BLaER1 treated with 17β-estradiol and CSF1 and Interleukin-3, amounts not matched to agents 10 nM and 100 nM (cell line): Measurements from ENCODE around the gene SH3RF2.
"Not testable (repeated sequence)": the region's sequence is repeated elsewhere in the genome, so short reads cannot be mapped to it uniquely, and the experiment has no call there.

Source experiments
- H3K27ac ChIP-seq, 11 experiments: shearing (Covaris generic); formaldehyde crosslinking; 2 replicates each; pipeline ENCODE4 v1.8.1; 2022
- H3K27me3 ChIP-seq, 11 experiments: shearing (Covaris generic); formaldehyde crosslinking; 2 replicates each; pipeline ENCODE4 v1.8.1; 2022
- H3K36me3 ChIP-seq, 11 experiments: shearing (Covaris generic); formaldehyde crosslinking; 2 replicates each; pipeline ENCODE4 v1.8.1; 2022
- H3K4me1 ChIP-seq, 10 experiments: shearing (Covaris generic); formaldehyde crosslinking; 2 replicates each; pipeline ENCODE4 v1.8.1; 2022
- H3K4me2 ChIP-seq, 11 experiments: shearing (Covaris generic); formaldehyde crosslinking; 2 replicates each; pipeline ENCODE4 v1.8.1; 2022
- H3K4me3 ChIP-seq, 10 experiments: shearing (Covaris generic); formaldehyde crosslinking; 2 replicates each; pipeline ENCODE4 v1.8.1; 2022
- H3K9ac ChIP-seq, 11 experiments: shearing (Covaris generic); formaldehyde crosslinking; 2 replicates each; pipeline ENCODE4 v1.8.1; 2022
- H3K9me3 ChIP-seq, 11 experiments: shearing (Covaris generic); formaldehyde crosslinking; replicated peaks in 1 of 11; 2 replicates each; pipeline ENCODE4 v1.8.1; 2022
- H4K20me1 ChIP-seq, 11 experiments: shearing (Covaris generic); formaldehyde crosslinking; 2 replicates each; pipeline ENCODE4 v1.8.1; 2022
- Cebpa-rat ChIP-seq, 11 experiments: shearing (Covaris generic); IDR thresholded peaks; 2 replicates each; pipeline ENCODE4 v1.8.1; 2022

Gene SH3RF2

GRCh38 chr5:145991044-145991575, 54.7 kb downstream of the SH3RF2 start:
- no peak for TF ChIP-seq Cebpa-rat (IDR thresholded peaks at IDR 0.05)
- no peak overlapping the region for H3K27ac ChIP-seq
- H3K27me3 ChIP-seq, result no peaks in the 10 kb centered on the region
- peaks cover 15 to 35% (median 30%) of the 10 kb centered on the region in 11 experiments for H3K9me3 ChIP-seq
- no peak overlapping the region for H3K4me2 ChIP-seq
- no peaks in the 10 kb centered on the region for H4K20me1 ChIP-seq
- no peak overlapping the region for H3K9ac ChIP-seq
- H3K4me1 ChIP-seq, result no peaks in the 10 kb centered on the region
- no peak overlapping the region for H3K4me3 ChIP-seq
- H3K36me3 ChIP-seq, result no peaks in the 10 kb centered on the region

- H3K27me3 ChIP-seq, H3K4me2 ChIP-seq, H3K4me3 ChIP-seq, H4K20me1 ChIP-seq, H3K4me1 ChIP-seq, H3K9ac ChIP-seq, H3K36me3 ChIP-seq, H3K27ac ChIP-seq: not testable (repeated sequence)
- peaks cover 15 to 35% (median 30%) of the 10 kb centered on the region in 11 experiments for H3K9me3 ChIP-seq
These were observed 57.2 kb downstream of the SH3RF2 start for GRCh38 chr5:145993538-145993937.

GRCh38 chr5:145996135-145996534, 59.8 kb downstream of the SH3RF2 start:
- H3K27ac ChIP-seq, result no peak overlapping the region

GRCh38 chr5:145999208-145999607, 62.8 kb downstream of the SH3RF2 start:
- Histone ChIP-seq H3K4me2 (no peak overlapping the region), H3K9me3 (peaks cover 0 to 14% (median 5%) of the 10 kb centered on the region in 11 experiments; a peak in 20 of 22 replicates), H3K27ac (no peak overlapping the region), H3K36me3 (no peaks in the 10 kb centered on the region), H4K20me1 (no peaks in the 10 kb centered on the region), H3K27me3 (no peaks in the 10 kb centered on the region), H3K4me1 (no peaks in the 10 kb centered on the region), H3K4me3 (no peak overlapping the region), H3K9ac (no peak overlapping the region)
- TF ChIP-seq Cebpa-rat (IDR thresholded peaks at IDR 0.05), result no peak

More at GRCh38 chr5:145996135-145996534, 59.8 kb downstream of the SH3RF2 start:
- no peak overlapping the region for H3K4me3 ChIP-seq
- H3K27me3 ChIP-seq, result no peaks in the 10 kb centered on the region
- no peaks in the 10 kb centered on the region for H4K20me1 ChIP-seq
- H3K9me3 ChIP-seq, result peaks cover 15 to 35% (median 30%) of the 10 kb centered on the region in 11 experiments
- H3K9ac ChIP-seq, result no peak overlapping the region
- TF ChIP-seq Cebpa-rat (IDR thresholded peaks at IDR 0.05), result no peak
- no peaks in the 10 kb centered on the region for H3K36me3 ChIP-seq
- H3K4me1 ChIP-seq, result no peaks in the 10 kb centered on the region
- H3K4me2 ChIP-seq, result no peak overlapping the region

GRCh38 chr5:146000072-146000471, 63.7 kb downstream of the SH3RF2 start:
- no peak overlapping the region for H3K9ac ChIP-seq
- no peaks in the 10 kb centered on the region for H3K36me3 ChIP-seq
- H3K27me3 ChIP-seq, result no peaks in the 10 kb centered on the region
- no peak overlapping the region for H3K4me2 ChIP-seq
- H3K27ac ChIP-seq, result no peak overlapping the region
- no peak for TF ChIP-seq Cebpa-rat (IDR thresholded peaks at IDR 0.05)
- H3K4me3 ChIP-seq, result no peak overlapping the region
- no peaks in the 10 kb centered on the region for H3K4me1 ChIP-seq
- H4K20me1 ChIP-seq, result no peaks in the 10 kb centered on the region
- H3K9me3 ChIP-seq, result peaks cover 0 to 10% (median 0%) of the 10 kb centered on the region in 11 experiments; a peak in 3 of 22 replicates

GRCh38 chr5:146001544-146002190, 65.3 kb downstream of the SH3RF2 start:
- Histone ChIP-seq H3K4me3 (no peak overlapping the region), H4K20me1 (no peaks in the 10 kb centered on the region), H3K9ac (no peak overlapping the region), H3K4me1 (peaks cover 0 to 11% (median 7%) of the 10 kb centered on the region in 10 experiments; a peak in 11 of 20 replicates), H3K27me3 (no peaks in the 10 kb centered on the region), H3K9me3 (peaks cover 0 to 10% (median 0%) of the 10 kb centered on the region in 11 experiments; a peak in 3 of 22 replicates), H3K27ac (no peak overlapping the region), H3K4me2 (no peak overlapping the region), H3K36me3 (no peaks in the 10 kb centered on the region)
- TF ChIP-seq Cebpa-rat (IDR thresholded peaks at IDR 0.05), result no peak

GRCh38 chr5:146002491-146002890, 66.1 kb downstream of the SH3RF2 start:
- H3K4me1 ChIP-seq, result peaks cover 0 to 19% (median 10%) of the 10 kb centered on the region in 10 experiments; a peak in 11 of 20 replicates
- no peak overlapping the region for H3K9ac ChIP-seq

GRCh38 chr5:146003852-146004251, 67.5 kb downstream of the SH3RF2 start:
- Histone ChIP-seq H3K27ac (no peak overlapping the region), H4K20me1 (no peaks in the 10 kb centered on the region), H3K27me3 (no peaks in the 10 kb centered on the region), H3K9me3 (peaks cover 0 to 10% (median 0%) of the 10 kb centered on the region in 11 experiments; a peak in 3 of 22 replicates), H3K4me3 (no peak overlapping the region), H3K9ac (no peak overlapping the region), H3K4me1 (peaks cover 0 to 21% (median 10%) of the 10 kb centered on the region in 10 experiments; a peak in 11 of 20 replicates), H3K36me3 (no peaks in the 10 kb centered on the region), H3K4me2 (no peak overlapping the region)
- no peak for TF ChIP-seq Cebpa-rat (IDR thresholded peaks at IDR 0.05)

More at GRCh38 chr5:146002491-146002890, 66.1 kb downstream of the SH3RF2 start:
- Histone ChIP-seq H3K9me3 (peaks cover 0 to 10% (median 0%) of the 10 kb centered on the region in 11 experiments; a peak in 3 of 22 replicates), H3K4me3 (no peak overlapping the region), H3K36me3 (no peaks in the 10 kb centered on the region), H3K27ac (no peak overlapping the region), H3K27me3 (no peaks in the 10 kb centered on the region), H3K4me2 (no peak overlapping the region), H4K20me1 (no peaks in the 10 kb centered on the region)
- TF ChIP-seq Cebpa-rat (IDR thresholded peaks at IDR 0.05), result no peak

GRCh38 chr5:146005264-146005663, 68.9 kb downstream of the SH3RF2 start:
- H3K4me1 ChIP-seq, result peaks cover 0 to 21% (median 10%) of the 10 kb centered on the region in 10 experiments; a peak in 11 of 20 replicates
- H3K27ac ChIP-seq, result no peak overlapping the region
- H3K27me3 ChIP-seq, result no peaks in the 10 kb centered on the region
- no peak for TF ChIP-seq Cebpa-rat (IDR thresholded peaks at IDR 0.05)
- H3K4me2 ChIP-seq, result no peak overlapping the region
- H3K36me3 ChIP-seq, result no peaks in the 10 kb centered on the region
- no peaks in the 10 kb centered on the region for H4K20me1 ChIP-seq
- peaks cover 0 to 10% (median 0%) of the 10 kb centered on the region in 11 experiments; a peak in 4 of 22 replicates for H3K9me3 ChIP-seq
- H3K4me3 ChIP-seq, result no peak overlapping the region
- H3K9ac ChIP-seq, result no peak overlapping the region
